Stimulated activated CD4-positive, alpha-beta T cell treated with anti-CD3 and anti-CD28 coated beads, Interleukin-4, amount 100 ng/mL, for 48 hours (primary cell): ENCODE results near the gene EBF3.

ENCODE experiments used
- DNase-seq, 2 donors: peaks; one replicate each; pipeline ENCODE4 v3.0.0-alpha.2; 2020; ENCODE audit warnings: low read depth in 2 of 2

Gene EBF3, protein sequence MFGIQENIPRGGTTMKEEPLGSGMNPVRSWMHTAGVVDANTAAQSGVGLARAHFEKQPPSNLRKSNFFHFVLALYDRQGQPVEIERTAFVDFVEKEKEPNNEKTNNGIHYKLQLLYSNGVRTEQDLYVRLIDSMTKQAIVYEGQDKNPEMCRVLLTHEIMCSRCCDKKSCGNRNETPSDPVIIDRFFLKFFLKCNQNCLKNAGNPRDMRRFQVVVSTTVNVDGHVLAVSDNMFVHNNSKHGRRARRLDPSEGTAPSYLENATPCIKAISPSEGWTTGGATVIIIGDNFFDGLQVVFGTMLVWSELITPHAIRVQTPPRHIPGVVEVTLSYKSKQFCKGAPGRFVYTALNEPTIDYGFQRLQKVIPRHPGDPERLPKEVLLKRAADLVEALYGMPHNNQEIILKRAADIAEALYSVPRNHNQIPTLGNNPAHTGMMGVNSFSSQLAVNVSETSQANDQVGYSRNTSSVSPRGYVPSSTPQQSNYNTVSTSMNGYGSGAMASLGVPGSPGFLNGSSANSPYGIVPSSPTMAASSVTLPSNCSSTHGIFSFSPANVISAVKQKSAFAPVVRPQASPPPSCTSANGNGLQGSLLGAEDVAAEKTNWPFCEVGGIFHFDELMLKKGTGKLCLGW

DNA sequence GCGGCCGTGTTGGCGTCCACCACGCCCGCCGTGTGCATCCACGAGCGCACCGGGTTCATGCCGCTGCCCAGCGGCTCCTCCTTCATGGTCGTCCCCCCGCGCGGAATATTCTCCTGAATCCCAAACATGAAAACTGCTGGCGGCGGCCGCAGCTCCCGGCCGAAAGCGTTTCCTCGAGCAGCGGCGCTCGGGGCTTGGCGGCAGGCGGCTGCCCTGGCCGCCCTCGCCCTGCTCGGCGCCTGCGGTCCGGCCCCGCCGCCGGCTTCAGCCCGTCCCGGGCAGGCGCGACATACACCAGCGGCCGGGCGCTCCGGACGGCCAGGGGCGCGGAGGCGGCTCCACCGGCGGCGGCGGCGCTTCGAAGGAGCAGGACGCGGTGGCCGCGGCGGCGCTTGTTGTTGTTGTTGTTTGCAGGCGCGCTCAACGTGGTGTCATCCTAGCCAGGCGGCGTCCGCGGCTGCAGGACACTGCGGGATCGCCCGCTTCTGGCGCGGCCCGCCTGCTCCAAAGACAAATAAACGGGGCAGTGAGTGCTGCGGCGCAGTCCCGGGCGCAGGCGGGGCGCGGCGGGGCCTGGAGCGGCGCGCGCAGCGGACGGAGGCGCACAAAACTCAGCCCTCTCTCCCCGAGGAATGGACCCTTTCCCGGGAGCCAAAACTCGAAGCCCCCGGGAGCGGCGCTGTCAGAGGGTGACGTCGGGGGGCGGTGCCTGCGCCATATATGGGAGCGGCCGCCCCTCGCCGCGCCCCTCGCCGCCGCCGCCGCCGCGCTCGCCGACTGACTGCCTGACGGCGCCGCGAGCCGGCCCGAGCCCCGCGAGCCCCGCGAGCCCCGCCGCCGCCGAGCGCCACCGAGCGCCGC lies at the start of gene EBF3:
EBF3 (minus strand) TSS at position 634 of the 861 bp plus-strand sequence; CDS start at position 128, 506 bp downstream.
- DNase-seq, result peak in 1 of 2 donors; percentile 33

DNA sequence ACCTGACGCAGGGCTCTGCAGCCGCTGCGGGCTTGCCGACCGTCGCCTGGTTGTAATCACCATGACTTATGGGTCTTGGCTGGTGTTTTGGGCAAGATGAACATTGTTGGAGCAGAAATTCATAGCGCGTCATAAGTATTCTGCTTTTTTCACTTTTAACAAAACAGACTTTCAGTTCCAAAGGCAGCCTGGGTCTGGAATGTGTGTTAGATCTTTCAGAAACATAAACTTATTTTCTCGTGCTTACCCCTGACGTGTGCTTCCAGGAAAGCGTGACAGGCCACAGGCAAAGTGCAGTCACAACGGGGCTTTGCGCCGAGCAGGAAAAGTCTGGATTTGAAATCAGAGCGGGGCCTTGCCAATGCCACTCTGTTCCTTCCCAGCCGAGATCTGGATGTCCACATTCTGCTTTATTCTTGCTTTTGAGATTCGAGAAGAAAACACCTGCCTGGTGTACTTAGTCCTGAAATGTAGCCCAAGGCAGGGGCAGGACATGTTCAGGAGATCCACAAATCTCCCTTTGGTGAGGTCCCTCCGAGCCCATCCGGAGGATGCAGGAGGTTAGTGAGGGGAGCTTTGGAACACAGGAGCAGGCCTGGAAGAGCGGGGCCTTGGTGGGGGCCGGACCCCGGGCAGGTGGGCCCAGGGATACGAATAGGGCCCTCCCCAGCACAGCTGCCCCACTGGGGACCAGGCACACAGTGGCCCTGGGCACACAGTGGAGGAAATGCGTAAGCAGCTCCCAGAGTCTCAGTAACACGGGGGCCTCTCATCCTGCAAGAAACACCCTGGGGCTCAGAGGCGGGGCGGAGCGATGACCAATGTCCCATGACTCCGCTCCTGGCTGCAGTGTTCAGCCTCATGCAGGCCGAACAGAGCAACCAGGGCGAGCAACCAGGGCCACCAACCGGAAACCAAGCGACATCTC lies 49.5 kb upstream of the EBF3 start:
- DNase-seq, result no peak

DNA sequence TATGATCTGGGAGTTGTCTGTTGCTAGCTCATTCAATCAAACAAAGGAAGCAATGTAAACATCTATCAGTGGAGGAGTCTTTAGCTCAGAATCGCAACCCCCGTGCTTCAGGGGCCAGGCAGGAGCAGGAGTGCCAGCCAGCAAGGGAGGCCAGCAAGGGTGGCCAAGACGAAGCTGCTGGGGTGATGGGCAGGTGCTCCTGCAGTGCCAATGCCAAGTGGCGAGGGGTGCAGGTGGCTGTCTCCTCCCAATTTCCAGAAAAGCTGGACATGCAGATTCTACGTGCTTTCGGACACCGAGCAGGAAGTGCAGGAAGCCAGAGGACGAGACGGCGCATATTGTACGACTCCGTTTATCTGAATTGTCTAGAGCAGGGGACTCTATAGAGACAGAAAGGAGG lies 48.1 kb upstream of the EBF3 start:
- no peak for DNase-seq

DNA sequence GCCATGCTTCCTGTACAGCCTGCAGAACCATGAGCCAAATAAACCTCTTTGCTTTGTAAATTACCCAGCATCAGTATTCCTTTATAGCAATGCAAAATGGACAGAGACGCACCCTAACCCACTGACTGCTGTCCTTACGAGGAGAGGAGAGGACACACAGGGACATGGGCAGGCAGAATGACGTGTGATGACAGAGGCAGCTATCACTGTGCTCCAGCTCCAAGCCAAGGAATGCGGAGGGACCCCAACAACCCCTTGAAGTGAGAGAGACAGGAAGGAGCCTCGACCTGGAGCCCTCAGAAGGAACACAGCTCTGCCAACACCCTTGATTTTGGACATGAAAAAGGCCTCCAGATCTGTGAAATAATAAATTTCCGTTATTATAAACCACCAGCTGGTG lies 46.6 kb upstream of the EBF3 start:
- no peak for DNase-seq

DNA sequence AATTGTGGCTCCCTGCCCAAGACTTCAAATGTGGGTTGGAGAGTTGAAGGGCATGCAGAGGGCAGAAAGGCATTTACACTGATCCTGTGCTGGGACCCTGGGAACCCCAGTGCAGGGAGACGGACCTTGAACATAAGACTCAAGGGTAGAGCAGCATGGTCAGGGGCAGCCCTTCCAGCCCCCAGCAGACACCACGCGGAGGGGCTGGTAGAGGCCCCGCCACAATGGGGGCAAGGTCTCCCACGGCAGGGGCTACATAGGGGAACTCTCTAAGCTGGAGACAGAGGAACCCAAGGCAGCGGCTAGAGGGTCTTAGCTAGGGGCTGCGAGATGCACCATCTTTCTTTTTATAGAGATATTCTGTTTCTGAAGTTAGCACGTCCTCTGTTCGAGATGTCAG lies 45.2 kb upstream of the EBF3 start:
- DNase-seq, result no peak

DNA sequence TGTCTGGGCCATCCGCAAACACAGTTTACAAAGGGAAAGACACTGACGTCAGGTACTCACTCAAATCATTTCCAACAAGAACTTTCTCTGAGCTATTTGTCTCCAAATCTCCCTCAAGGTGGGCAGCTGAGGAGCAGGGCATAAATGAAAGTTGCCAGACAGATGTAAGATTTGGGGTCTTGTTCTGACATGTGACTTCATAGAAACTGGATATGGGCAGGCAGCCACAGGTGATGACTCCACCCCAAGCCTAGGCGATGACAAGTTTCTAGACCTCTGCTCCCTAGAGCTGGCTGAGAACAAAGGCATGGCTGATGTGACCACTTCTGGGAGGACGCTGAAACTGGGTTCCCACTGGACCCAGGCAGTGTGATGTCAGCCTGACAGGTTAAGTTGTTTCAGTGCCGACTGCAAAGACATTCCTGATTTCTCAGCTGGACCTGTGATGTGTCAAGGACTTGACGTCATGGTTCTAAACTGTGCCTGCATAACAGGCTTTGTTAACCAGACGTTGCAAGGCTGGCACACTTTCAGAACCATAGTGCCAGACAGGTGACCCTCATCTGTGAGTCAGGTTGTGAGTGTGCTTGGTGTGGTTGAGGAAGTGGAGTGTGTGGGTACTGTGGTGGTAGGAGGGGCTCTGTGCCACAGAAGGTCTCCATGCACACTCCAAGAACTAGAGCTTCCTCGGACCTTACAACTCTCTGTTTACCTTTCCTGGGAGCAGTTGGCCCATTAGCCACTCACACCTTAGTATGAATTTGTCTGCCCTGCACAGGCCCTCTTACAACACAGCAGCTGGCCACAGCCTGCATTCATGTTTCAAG lies 39.9 kb upstream of the EBF3 start:
- no peak for DNase-seq

DNA sequence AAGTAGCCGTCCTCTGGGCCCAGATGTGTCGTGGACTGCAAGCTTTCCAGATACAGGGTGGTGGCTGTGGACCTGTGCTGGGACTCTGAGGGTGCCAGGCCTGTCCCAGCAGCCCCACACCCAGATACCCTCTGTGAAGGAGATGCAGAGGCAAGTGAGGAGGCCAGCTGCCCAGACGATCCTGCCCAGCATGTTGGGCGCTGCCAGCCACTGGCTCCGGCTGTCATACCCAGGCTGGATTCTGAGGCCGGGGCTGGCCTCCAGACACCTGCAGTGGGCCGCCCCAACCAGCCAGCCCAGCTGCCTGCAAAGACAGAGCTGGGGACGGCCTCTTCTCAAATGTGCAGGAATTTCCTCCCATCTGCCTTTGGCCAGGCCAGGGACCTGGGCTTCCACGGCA lies 39.1 kb upstream of the EBF3 start:
- no peak for DNase-seq

DNA sequence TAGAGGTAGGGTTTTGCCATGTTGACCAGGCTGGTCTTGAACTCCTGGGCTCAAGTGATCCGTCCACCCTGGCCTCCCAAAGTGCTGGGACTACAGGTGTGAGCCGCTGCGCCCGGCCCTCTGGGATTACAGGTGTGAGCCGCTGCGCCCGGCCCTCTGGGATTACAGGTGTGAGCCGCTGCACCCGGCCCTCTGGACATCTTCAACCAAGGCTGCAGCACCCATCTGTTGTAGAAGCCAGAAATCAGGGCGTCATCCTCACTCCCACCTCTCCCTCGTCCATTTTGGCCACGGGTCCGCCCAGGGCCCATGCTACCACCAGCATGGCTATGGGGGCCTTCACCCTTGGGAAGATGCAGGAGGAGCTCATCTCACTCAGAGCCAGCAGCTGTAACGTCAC lies 38.5 kb upstream of the EBF3 start:
- no peak for DNase-seq

DNA sequence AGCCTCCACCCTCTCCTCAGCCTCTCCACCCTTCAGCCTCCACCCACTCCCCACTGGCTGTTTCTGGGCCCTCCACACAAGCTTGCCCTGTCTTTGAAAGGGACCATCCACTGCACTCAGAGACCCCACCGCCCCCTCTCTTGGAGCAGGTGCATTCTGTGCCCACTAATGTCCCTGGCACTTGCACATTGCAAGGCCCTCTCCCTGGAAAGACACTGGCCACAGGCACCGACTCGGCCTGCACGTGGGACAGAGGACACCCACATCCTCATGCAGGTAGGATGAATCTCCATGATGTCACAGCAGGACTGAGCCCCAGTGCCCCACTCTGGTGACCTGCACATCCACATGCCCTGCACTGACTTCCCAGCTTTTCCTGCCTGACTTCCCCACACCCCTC lies 36.8 kb upstream of the EBF3 start:
- DNase-seq, result no peak

DNA sequence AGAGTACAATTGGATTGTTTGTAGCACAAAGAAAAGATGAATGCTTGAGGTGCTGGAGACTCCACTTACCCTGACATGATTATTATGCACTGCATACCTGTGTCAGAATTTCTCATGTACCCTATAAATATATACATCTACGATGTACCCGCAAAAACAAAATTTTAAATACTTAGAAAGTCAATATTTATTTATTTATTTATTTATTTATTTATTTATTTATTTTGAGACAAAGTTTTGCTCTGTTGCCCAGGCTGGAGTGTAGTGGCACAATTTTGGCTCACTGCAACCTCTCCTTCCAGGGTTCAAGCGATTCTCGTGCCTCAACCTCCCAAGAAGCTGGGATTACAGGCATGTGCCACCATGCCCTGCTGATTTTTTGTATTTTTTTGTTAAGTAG lies 35.1 kb upstream of the EBF3 start:
- no peak for DNase-seq

DNA sequence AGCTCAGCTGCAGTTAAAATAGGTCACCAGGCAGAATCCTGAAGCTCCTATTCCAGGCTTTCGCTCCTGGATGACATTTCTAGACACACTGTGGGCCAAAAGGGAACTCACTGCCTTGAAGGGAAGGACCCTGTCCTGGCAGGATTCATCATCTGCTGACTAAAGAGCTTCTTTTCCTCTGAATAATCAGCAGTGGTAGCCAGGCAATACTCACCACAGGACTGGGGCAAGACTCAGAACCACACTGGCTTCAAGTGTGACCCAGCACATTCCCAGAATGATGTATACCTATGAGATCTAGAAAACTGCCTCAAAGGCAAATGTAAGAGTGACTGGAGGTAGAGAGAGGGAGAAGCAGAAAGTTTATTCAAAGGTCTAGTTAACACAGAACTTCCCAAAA lies 29.5 kb upstream of the EBF3 start:
- DNase-seq, result no peak

DNA sequence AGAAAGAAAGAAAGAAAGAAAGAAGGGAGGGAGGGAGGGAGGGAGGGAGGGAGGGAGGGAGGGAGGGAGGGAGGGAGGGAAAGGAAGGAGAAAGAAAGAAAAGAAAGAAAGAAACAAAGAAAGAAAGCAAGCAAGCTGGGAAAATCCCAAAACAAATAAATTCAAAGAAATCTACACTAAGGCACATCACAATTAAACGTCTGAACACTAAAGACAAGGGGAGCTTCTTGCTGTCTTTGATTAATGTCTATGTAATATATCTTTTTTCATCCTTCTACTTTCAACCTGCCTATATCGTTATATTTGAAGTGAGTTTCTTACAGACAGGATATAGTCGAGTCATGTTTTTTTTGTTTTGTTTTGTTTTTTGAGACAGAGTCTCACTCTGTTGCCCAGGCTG lies 28.3 kb upstream of the EBF3 start:
- DNase-seq, result no peak

DNA sequence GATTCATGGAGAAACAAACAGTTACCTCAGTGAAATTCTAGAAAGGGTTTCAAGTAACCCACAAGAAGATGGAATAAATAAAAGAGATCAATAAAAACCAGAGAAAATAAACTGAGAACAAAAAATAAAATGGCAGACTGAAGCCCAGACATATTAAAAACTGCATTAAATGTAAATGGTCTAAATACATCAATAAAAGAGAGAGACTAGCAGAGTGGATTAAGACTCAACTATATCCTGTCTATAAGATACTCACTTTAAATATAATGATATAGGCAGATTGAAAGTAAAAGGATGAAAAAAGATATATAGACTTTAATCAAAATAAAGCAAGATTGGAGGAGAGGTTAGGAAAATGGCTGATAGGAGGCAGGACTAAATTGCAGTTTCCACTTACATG lies 18.8 kb upstream of the EBF3 start:
- no peak for DNase-seq

DNA sequence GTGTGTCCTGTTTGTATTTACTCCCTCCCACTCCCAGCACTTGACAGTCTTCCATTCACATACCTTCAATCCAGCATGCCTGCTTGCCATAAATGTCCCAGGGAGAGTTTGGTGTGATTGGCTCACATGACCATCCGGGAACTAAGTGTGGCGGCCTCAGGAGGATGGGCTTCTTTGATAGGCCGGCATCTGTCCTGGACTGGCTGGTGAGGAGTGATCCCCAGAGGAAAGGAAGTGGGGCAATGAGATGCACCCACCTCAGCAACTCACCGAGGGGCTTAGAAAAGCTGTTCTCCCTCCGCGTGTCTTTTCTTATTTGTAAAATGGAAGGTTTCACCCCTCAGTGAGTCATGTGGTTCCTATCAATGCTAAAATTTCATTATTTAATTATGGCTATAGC lies 14.9 kb upstream of the EBF3 start:
- DNase-seq, result no peak

DNA sequence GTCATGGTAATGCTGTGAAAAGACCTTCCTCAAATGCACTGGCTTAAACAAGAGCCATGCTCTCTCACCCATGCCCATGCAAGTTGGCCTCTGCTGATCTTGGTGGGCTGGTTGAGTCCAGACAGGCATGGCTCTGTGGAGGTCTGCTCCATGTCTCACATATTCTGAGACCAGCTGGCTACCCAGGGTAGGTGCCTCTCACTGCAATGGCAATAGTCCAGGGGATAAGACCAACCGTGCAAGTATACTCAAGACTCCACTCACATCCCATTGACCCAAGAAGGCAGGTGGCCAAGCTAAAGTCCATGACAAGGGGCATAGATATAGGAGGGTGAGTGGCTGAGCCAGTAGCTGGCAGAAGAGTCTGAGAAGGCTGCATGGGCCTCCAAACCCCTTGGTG lies 14.2 kb upstream of the EBF3 start:
- no peak for DNase-seq

DNA sequence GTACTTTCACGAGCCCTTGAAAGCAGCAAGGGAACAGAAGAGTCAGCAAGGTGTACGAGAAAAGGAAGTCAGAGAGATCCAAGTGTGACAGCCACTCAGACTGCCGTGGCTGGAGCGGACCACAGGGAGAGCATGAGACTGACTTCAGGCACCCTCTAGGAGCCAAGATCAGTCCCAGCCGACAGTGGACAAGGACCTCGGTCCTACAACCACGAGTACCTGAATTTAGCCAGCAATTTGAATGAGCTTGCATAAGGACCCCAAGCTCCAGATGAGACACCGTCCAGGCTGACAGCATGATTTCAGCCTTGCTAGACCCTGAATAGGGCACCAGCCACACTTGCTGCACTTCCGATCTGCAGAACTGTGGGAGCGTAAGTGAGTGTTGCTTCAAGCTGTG lies 13.7 kb upstream of the EBF3 start:
- DNase-seq, result no peak

DNA sequence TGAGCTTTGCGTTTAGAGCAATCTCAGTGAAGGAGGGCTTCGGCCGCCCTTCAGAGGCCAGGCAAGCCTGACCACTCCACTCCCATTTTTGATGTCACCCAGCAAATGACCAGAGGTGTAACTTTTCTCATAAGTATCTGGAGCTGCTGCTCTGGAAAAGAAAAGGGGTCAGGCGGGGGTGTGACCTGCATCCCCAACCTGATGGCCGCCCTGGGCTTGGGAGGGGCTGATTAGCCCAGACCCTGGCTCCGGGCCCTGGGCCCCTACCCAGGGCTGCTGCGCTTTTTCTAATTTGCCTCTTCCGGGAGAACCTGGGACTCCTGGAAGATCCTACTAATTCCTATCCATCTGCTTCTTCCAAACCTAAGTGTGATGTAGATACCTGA lies 9.6 kb upstream of the EBF3 start:
- no peak for DNase-seq

DNA sequence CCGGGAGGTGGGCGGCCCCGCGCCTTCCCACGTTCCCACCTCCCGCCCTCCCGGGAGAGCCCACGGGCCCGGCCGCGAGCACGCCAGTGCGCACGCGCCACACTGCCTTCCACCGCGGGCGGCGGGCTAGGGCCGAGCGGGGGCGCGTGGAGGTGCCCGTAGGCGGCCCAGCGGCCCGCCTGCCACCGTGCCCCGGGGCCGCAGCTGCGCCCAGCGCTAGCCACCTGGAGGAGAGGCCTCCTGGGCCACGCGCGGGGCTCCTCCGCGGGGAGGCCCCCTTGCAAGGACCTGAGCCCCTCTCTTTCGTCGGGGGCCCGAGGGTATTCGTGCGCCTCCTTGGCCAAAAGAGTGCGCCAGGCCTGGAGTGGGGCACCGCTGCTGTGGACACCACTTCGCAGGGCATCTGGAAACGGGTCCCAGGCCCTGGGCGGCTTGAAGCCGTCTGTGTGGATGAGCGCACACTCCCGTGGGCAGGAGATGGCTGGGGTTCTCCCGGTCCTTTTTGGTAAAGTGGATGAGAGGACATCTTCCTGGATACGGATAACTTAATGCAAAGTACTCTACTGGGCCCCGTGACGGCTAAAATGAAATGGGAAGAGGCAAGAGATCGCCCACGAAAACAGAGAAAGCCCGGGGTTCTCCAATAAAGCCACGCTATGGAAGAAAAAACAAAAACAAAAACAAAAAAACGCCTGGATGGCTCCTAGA lies 9.0 kb upstream of the EBF3 start:
- DNase-seq, result no peak

DNA sequence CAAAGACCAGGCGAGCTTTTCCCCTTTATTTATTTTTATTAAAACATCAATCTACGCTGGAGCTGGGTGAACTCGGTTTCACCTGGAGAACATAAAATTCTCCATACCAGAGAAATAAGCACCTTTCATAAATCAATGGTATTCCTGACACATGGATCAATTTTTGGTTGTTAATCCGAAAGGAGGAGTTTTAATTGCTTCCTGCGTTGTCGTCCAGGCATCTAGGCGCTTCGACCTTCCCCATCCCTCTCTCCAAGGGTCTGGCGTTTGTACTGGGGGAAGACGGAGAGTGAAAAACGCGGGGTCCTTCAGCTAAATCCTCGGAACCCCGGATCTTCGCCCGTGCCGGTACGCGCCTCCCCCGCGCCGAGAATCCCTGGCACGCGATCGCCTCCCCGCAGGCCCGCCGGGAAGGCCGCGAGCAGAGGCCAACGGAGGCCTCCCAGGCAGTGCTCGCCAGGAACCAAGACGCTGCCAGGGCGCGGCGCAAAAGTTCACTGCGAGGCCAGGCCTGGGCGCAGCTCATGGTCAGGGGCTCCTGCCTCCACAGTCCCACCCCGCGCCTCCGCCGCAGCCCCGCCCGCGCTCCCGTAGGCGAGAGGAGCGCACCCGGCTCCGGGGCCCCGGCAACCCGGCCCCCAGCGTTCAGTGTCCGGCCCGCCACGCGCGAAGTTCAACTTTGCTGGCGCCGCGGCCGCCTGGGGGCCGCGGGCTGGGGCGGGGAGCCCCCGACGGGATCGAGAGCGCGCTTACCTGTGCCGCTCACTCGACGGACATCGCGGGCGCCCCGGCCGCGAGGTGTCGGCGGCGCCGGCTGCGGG lies 8.3 kb upstream of the EBF3 start:
- DNase-seq, result no peak
